DND-41 (cell line): ENCODE results near the gene TTLL5.

ENCODE experiments used
- ATAC-seq: fragments of 200-7000 bp; cut with Tn5 transposase; 3 replicates; pipeline ENCODE4 v1.9.1; 2021; ENCODE audit warnings: low read depth; ENCODE audit not compliant: insufficient read depth
- DNase-seq: peaks from one replicate; pipeline ENCODE4 v3.0.0-alpha.2; 2020
- H2AFZ ChIP-seq: 2 replicates; pipeline ENCODE4 v1.6.0; 2012; ENCODE audit warnings: low read depth, low read length
- H3K27ac ChIP-seq: 2 replicates; pipeline ENCODE4 v1.5.1; 2012; ENCODE audit warnings: low read length, inconsistent platforms
- H3K27me3 ChIP-seq: fragments of 200-600 bp; sonication (generic); 2 replicates; pipeline ENCODE4 v1.6.0; 2012; ENCODE audit warnings: low read length, mild to moderate bottlenecking, inconsistent platforms; ENCODE audit not compliant: insufficient read depth, poor library complexity
- H3K36me3 ChIP-seq: 2 replicates; pipeline ENCODE4 v1.5.1; 2012; ENCODE audit warnings: low read length, inconsistent platforms; ENCODE audit not compliant: insufficient read depth
- H3K4me1 ChIP-seq: 2 replicates; pipeline ENCODE4 v1.5.1; 2012; ENCODE audit warnings: mild to moderate bottlenecking, low read length; ENCODE audit not compliant: insufficient read depth
- H3K4me2 ChIP-seq: 2 replicates; pipeline ENCODE4 v1.6.0; 2012; ENCODE audit warnings: mild to moderate bottlenecking, moderate library complexity, low read length, inconsistent platforms; ENCODE audit not compliant: insufficient read depth
- H3K4me3 ChIP-seq, 2 experiments: fragments of 200-600 bp in 1 of 2; shearing (Covaris generic) in 1 of 2; 2 replicates each; pipeline ENCODE4 v1.5.1; 2012 to 2016; ENCODE audit warnings: inconsistent platforms in 2 of 2, low read length in 2 of 2, mild to moderate bottlenecking in 2 of 2, low read depth in 1 of 2, moderate library complexity in 1 of 2
- H3K79me2 ChIP-seq: 2 replicates; pipeline ENCODE4 v1.6.0; 2012; ENCODE audit warnings: low read length, inconsistent platforms; ENCODE audit not compliant: insufficient read depth
- H3K9ac ChIP-seq: 2 replicates; pipeline ENCODE4 v1.6.0; 2012; ENCODE audit warnings: low read depth, mild to moderate bottlenecking, inconsistent platforms, low read length, moderate library complexity
- H3K9me3 ChIP-seq: 2 replicates; pipeline ENCODE4 v1.5.1; 2012; ENCODE audit warnings: low read length, moderate library complexity, mild to moderate bottlenecking, inconsistent platforms; ENCODE audit not compliant: insufficient read depth, severe bottlenecking
- H4K20me1 ChIP-seq: 2 replicates; pipeline ENCODE4 v1.6.0; 2012; ENCODE audit warnings: low read length; ENCODE audit not compliant: insufficient read depth
- CTCF ChIP-seq: IDR thresholded peaks from 2 replicates; pipeline ENCODE4 v1.5.1; 2012; ENCODE audit warnings: borderline replicate concordance, low read length, moderate library complexity, mild to moderate bottlenecking; ENCODE audit not compliant: poor library complexity, severe bottlenecking; ENCODE audit errors: extremely low read depth
- EZH2 ChIP-seq: IDR thresholded peaks from 3 replicates; pipeline ENCODE4 v1.6.1; 2012; ENCODE audit warnings: borderline replicate concordance, low read depth, mild to moderate bottlenecking, moderate library complexity, low read length, inconsistent platforms; ENCODE audit not compliant: severe bottlenecking

TTLL5 gene

GRCh38 chr14:75720116-75720515 lies 59.1 kb downstream of the TTLL5 start:
- TF ChIP-seq CTCF (no peak), EZH2 (no peak)
- H3K27me3 ChIP-seq, result no peaks in the 10 kb centered on the region
- H3K9ac ChIP-seq, result no peak overlapping the region
- no peak overlapping the region for H3K4me3 ChIP-seq
- no peak overlapping the region for H3K4me2 ChIP-seq
- no peaks in the 10 kb centered on the region for H4K20me1 ChIP-seq
- H3K36me3 ChIP-seq, result peaks cover 60% of the 10 kb centered on the region
- no peak overlapping the region for H2AFZ ChIP-seq
- DNase-seq, result no peak
- H3K27ac ChIP-seq, result no peak overlapping the region
- H3K4me1 ChIP-seq, result peaks cover 25% of the 10 kb centered on the region
- no peak for ATAC-seq
- no peaks in the 10 kb centered on the region for H3K9me3 ChIP-seq
- no peaks in the 10 kb centered on the region for H3K79me2 ChIP-seq

- Histone ChIP-seq H3K9ac (no peak overlapping the region), H3K27ac (no peak overlapping the region)
These were observed 59.9 kb downstream of the TTLL5 start for GRCh38 chr14:75720842-75721498.

DNA sequence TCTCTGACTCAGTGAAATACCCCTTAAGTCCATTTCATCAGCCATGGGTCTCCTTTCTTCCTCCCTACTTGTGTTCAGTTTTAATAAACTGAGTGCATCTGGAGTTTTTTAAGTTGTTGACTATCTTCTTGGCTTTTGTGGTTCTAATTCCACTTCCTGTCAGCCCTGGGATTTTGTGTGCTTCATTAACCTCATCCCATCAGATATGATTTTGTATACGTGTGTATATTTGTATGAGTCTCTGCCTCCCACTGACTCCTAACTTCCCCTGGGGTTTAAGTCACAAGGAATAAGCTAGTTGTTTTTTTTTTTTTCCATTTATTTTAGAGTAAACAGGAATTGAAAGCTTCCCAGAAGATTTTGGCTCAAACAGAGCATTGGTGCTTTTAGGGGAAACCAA lies 62.7 kb downstream of the TTLL5 start:
- Histone ChIP-seq H3K4me3 (no peak overlapping the region), H3K27ac (peak overlapping the region; percentile 74), H3K9ac (no peak overlapping the region), H3K79me2 (no peaks in the 10 kb centered on the region), H2AFZ (no peak overlapping the region), H3K4me2 (no peak overlapping the region), H4K20me1 (no peaks in the 10 kb centered on the region), H3K9me3 (peaks cover 7% of the 10 kb centered on the region), H3K36me3 (peaks cover 67% of the 10 kb centered on the region), H3K27me3 (no peaks in the 10 kb centered on the region), H3K4me1 (peaks cover 25% of the 10 kb centered on the region)
- ATAC-seq (peak; percentile 89), DNase-seq (peak; percentile 20)
- TF ChIP-seq EZH2, result no peak
- no peak for TF ChIP-seq CTCF

More at GRCh38 chr14:75720842-75721498, 59.9 kb downstream of the TTLL5 start:
- no peak overlapping the region for H3K4me2 ChIP-seq
- no peaks in the 10 kb centered on the region for H3K9me3 ChIP-seq
- no peaks in the 10 kb centered on the region for H3K27me3 ChIP-seq
- H3K4me3 ChIP-seq, result no peak overlapping the region
- H4K20me1 ChIP-seq, result no peaks in the 10 kb centered on the region
- DNase-seq (no peak), ATAC-seq (no peak)
- no peak overlapping the region for H2AFZ ChIP-seq
- H3K79me2 ChIP-seq, result no peaks in the 10 kb centered on the region
- peaks cover 25% of the 10 kb centered on the region for H3K4me1 ChIP-seq
- peaks cover 65% of the 10 kb centered on the region for H3K36me3 ChIP-seq
- no peak for TF ChIP-seq CTCF
- no peak for TF ChIP-seq EZH2
